Measurements from ENCODE around the gene SEC16A. TPM values are rescaled to one million over a fixed set of nuclear protein-coding genes. Genes with fewer than 3 reads are reported as not detected.

The SEC16A gene
- total and polyA plus RNA-seq, 8 donors, result 14.6 to 105 (median 45.4) TPM

DNA sequence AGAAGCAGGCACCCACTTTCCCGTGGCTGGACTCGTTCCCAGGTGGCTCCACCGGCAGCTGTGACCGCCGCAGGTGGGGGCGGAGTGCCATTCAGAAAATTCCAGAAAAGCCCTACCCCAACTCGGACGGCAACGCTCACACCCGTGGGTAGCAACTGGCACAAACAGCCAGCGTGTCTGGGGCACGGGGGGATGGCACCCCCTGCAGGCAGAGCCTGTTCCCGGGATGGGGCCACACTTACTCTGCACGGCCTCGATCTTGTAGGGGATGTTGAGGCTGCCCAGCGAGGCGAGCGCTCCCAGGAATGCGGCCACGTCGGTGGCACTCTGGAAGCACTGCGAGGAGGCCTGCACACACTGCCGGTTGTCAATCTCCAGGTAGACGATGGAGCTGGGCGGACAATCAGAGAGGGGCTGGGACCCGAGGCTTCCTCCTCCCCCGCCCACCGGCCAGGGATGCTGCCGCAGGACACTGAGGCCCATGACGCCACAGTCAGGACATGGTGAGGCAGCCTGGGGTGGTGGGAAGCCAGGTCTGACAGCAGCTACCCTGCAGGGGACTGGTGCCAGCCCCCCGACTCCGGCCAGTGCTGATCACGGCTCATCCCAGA lies 20.2 kb upstream of the SEC16A start:
- H3K27me3 ChIP-seq, result no peaks in the 10 kb centered on the region
- TF ChIP-seq EP300 (IDR thresholded peaks at IDR 0.05), result no peak
- no peak for TF ChIP-seq POLR2A (IDR thresholded peaks at IDR 0.05)
- TF ChIP-seq, protein P1, sequence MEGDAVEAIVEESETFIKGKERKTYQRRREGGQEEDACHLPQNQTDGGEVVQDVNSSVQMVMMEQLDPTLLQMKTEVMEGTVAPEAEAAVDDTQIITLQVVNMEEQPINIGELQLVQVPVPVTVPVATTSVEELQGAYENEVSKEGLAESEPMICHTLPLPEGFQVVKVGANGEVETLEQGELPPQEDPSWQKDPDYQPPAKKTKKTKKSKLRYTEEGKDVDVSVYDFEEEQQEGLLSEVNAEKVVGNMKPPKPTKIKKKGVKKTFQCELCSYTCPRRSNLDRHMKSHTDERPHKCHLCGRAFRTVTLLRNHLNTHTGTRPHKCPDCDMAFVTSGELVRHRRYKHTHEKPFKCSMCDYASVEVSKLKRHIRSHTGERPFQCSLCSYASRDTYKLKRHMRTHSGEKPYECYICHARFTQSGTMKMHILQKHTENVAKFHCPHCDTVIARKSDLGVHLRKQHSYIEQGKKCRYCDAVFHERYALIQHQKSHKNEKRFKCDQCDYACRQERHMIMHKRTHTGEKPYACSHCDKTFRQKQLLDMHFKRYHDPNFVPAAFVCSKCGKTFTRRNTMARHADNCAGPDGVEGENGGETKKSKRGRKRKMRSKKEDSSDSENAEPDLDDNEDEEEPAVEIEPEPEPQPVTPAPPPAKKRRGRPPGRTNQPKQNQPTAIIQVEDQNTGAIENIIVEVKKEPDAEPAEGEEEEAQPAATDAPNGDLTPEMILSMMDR (IDR thresholded peaks at IDR 0.05), result no peak
- TF ChIP-seq POLR2AphosphoS5 (IDR thresholded peaks at IDR 0.05), result no peak
- intact Hi-C loops (cut with DNase I; ENCODE audit: low total_unique reads), result no loop called here
- WGBS, 5 donors, result 83 to 91% (median 87%) methylated on average over 20 to 33 of the region's 33 CpGs
- no peak for DNase-seq
- H3K27ac ChIP-seq, result no peak overlapping the region
- no peaks in the 10 kb centered on the region for H3K4me1 ChIP-seq
- H3K9me3 ChIP-seq, result no peaks in the 10 kb centered on the region
- H3K4me3 ChIP-seq, result no peak overlapping the region
- peaks cover 92 to 100% (median 100%) of the 10 kb centered on the region in 4 donors for H3K36me3 ChIP-seq

DNA sequence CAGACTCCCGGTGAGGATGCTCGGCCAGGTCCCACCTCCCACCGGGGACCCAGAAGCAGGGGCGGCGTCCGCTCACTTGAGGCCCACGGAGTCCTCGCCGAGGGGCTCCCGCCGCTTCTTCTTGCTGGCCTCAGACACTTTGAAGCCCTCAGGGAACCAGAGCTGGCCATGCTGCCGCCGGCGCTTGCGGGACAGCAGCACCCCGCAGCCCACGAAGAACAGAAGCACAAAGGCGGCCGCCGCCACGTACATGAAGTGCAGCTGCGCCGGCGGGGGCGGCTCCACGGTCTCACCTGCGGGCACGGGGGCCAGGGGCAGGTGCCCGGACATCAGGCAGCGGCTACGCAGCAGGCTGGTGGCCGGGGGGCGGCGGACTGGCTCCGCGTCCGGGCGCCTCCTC lies 19.4 kb upstream of the SEC16A start:
- peaks cover 90 to 100% (median 100%) of the 10 kb centered on the region in 4 donors for H3K36me3 ChIP-seq
- H3K4me1 ChIP-seq, result no peaks in the 10 kb centered on the region
- H3K27ac ChIP-seq, result no peak overlapping the region
- TF ChIP-seq, protein P1 (IDR thresholded peaks at IDR 0.05), result no peak
- TF ChIP-seq POLR2A (IDR thresholded peaks at IDR 0.05), result no peak
- TF ChIP-seq POLR2AphosphoS5 (IDR thresholded peaks at IDR 0.05), result no peak
- TF ChIP-seq EP300 (IDR thresholded peaks at IDR 0.05), result no peak
- intact Hi-C loops (cut with DNase I; ENCODE audit: low total_unique reads), result no loop called here
- H3K4me3 ChIP-seq, result no peak overlapping the region
- no peaks in the 10 kb centered on the region for H3K9me3 ChIP-seq
- WGBS, 5 donors, result 93 to 97% (median 97%) methylated on average over 22 to 38 of the region's 38 CpGs
- no peaks in the 10 kb centered on the region for H3K27me3 ChIP-seq
- no peak for DNase-seq

DNA sequence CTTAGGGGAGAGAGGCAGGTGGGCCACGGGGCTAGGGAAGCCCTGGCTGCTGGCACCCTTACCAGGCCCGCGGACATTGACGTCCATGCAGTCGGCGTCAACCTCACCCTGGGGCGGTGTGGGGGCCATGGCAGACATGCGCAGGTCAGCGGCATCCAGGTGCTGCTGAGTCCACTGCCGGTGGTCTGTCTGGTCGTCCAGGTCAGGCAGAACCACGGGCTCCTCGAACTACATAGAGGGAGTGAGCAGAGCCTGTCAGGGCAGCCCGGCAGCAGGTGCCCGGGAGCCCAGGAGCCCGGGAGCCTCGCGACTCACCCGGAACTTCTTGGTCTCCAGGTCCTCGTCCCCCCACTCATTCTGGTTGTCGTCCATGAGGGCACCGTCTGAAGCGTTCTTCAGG lies 18.8 kb upstream of the SEC16A start:
- Histone ChIP-seq H3K9me3 (no peaks in the 10 kb centered on the region), H3K4me1 (no peaks in the 10 kb centered on the region), H3K4me3 (no peak overlapping the region), H3K36me3 (peaks cover 90 to 100% (median 100%) of the 10 kb centered on the region in 4 donors), H3K27ac (no peak overlapping the region), H3K27me3 (no peaks in the 10 kb centered on the region)
- DNase-seq, result no peak
- WGBS, 5 donors, result 92 to 97% (median 94%) methylated on average over 15 to 23 of the region's 23 CpGs
- TF ChIP-seq POLR2AphosphoS5 (IDR thresholded peaks at IDR 0.05), result no peak
- TF ChIP-seq, protein P1 (IDR thresholded peaks at IDR 0.05), result no peak
- intact Hi-C loops (cut with DNase I; ENCODE audit: low total_unique reads), result no loop called here

DNA sequence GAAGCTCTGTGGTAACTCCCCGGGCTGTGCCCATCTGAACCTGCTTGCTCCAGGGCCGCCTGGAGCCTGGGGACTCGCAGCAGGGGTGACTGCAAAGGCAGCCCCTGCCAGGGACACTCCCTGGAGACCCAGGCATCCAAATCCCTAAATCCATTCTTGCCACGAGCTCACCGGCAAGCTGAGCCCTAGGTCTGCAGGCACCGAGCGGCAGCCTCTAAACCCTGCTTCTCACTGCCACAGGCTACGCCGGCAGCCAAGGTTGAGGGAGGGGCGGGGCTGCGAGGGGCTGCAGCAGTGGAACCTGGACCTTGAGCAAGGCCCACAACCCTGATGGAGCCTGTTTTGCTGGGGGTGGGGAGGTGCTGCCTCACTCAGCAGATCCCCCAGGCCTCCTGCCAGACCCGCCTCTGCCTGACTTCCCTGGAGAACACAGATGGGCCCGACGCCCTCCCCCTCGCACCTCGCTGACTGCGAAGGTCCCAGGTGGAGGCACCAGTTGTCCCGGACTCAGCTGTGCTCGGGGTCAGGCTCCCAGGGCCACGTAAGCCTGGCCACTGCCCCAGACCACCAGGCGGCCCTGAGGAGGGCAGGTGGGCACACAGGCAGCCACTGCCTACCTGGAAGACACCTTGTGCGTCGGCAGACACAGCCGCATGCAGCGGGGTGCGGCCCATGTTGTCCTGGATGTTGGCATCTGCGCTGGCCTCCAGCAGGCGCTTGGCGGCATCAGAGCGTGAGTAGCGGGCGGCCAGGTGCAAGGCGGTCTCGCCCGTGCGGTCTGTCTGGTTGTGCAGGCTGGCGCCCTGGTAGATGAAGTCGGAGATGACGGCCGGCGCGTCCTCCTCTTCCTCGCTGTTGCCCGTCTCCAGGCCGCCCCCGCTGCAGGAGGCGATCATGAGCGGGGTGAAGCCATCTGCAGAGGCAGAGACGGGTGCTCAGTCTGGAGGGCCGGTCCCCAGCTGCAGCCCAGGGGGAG lies 17.4 kb upstream of the SEC16A start:
- intact Hi-C loops (cut with DNase I; ENCODE audit: low total_unique reads), result no loop called here
- H3K4me1 ChIP-seq, result no peaks in the 10 kb centered on the region
- TF ChIP-seq POLR2A (IDR thresholded peaks at IDR 0.05) (no peak), EP300 (IDR thresholded peaks at IDR 0.05) (no peak), POLR2AphosphoS5 (IDR thresholded peaks at IDR 0.05) (no peak)
- TF ChIP-seq, protein P1 (IDR thresholded peaks at IDR 0.05), result no peak
- H3K9me3 ChIP-seq, result no peaks in the 10 kb centered on the region
- 90 to 98% (median 95%) methylated on average over 21 to 50 of the region's 50 CpGs for WGBS, 5 donors
- H3K27ac ChIP-seq, result no peak overlapping the region
- no peak for DNase-seq
- H3K27me3 ChIP-seq, result no peaks in the 10 kb centered on the region
- peaks cover 89 to 100% (median 99%) of the 10 kb centered on the region in 4 donors for H3K36me3 ChIP-seq
- H3K4me3 ChIP-seq, result no peak overlapping the region

All from stomach (tissue), 9 donors.